Fibroblast of the conjunctiva (primary cell): ENCODE data around the gene KIAA1217.
A peak's percentile ranks its signal among the peaks of the same experiment; 100 is the strongest.
"Not testable (repeated sequence)": the region's sequence is repeated elsewhere in the genome, so short reads cannot be mapped to it uniquely, and the experiment has no call there.

Source experiments
- DNase-seq: peaks from one replicate; pipeline ENCODE4 v3.0.0-alpha.2; 2010; ENCODE audit warnings: low read depth

KIAA1217 gene

DNA sequence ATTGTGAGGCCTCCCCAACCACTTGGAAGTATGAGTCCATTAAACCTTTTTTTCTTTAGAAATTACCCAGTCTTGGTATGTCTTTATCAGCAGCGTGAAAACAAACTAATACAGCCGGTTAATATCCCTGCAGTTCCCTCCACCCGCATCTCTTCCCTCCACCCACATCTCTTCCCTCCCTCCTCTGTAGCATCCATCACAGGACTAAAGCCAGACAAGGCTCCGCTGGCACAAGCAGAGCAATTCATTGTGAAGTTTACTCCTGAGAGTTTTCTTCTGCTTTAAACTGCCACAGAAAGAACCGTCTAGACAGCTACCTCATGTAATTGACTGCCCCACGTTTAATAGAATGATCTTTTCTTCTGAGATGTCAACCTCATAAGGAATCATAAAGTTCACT lies 131.5 kb downstream of the KIAA1217 start:
- DNase-seq = no peak

- no peak for DNase-seq
Measured at GRCh38 chr10:24340883-24341282, 131.9 kb downstream of the KIAA1217 start.

DNA sequence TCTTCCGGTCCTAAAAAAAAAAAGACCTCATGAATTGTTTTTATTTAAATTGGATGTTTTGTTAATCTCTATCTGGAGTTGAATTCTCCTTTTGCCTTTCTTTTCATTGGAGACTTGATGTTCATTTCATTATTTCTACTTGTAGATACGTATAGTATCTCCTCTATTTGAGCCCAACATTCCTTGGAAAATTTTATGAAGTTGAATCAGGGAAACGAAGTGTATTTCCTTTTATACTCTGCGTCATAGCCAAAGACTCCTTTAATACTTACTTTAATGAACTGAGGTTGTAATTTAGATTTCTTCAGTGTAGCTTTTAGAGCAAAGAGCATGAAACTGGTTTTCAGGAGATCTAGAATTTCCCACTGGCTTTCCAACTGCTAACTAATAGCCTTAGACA lies 132.4 kb downstream of the KIAA1217 start:
- no peak for DNase-seq

GRCh38 chr10:24341897-24342296 lies 133.0 kb downstream of the KIAA1217 start:
- no peak for DNase-seq

GRCh38 chr10:24343686-24344085 lies 134.7 kb downstream of the KIAA1217 start:
- no peak for DNase-seq

GRCh38 chr10:24344279-24344678 lies 135.3 kb downstream of the KIAA1217 start:
- DNase-seq = peak; percentile 91

DNA sequence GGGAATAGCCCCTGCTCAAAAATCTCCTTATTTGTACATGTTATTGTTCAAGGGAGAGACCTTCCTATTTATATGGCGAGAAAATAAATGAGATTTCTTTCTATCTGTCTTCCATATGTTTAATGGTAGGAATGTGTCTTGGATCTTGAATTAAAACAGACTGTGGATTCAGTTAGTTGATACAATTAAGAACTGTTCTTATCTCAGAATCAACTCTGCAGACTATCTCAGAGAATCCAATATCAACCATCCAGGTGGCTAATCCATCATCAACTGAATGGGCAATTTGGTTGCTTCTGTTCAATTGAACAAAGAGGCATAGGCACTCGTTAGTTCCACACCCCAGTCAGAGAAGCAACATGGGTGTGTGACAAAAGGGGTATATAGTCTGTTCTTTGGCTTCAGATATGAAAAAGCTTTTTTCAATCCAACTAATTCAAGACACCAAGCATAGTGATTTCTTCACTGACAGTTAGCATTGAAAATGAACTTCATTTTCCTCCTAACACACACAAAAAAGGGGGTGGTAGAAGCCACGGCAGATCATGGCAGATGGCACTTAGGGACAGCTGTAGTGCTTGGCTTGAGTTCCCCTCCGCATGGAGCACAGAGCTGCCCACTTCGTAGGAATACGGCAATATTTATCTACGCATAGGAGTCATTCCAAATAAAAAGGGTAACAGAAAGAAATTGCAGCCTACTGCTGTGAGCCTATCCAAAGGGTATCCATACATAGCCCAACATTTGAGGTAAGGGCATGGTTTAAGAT lies 135.9 kb downstream of the KIAA1217 start:
- no peak for DNase-seq

- DNase-seq = no peak
Measured at GRCh38 chr10:24346877-24347519, 138.1 kb downstream of the KIAA1217 start.

DNA sequence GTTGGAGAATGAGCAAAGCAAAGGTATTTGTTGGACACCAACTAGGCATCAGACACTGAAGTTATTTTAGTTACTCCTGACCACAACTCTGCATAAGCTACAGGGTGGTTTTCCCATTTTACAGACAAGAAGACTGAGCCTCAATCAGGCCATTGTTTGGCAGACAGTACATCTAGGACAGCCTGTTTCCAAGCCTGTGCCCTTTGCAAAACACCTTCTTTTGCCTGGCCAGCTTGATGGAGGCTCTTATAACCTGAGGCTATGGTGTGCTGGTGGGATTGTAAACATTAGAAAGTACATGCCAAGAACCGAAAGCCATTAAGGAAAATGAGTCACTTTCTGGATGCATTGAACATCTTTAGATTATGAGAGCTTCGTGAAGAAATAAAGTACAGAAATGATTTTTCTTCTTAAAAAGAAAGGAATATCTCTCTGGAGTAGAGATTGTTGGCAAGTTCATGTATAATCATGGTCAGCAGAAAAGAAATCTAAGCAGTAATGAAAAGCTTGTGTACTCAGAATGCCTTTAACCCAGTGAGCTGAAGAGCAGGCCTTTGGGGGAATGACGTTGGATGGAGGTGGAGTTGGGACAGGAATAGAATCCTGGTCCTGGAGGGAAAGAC lies 140.6 kb downstream of the KIAA1217 start:
- DNase-seq = peak; percentile 63

GRCh38 chr10:24350070-24350921 lies 141.4 kb downstream of the KIAA1217 start:
- no peak for DNase-seq

GRCh38 chr10:24350922-24351225 lies 141.9 kb downstream of the KIAA1217 start:
- not testable (repeated sequence) for DNase-seq

DNA sequence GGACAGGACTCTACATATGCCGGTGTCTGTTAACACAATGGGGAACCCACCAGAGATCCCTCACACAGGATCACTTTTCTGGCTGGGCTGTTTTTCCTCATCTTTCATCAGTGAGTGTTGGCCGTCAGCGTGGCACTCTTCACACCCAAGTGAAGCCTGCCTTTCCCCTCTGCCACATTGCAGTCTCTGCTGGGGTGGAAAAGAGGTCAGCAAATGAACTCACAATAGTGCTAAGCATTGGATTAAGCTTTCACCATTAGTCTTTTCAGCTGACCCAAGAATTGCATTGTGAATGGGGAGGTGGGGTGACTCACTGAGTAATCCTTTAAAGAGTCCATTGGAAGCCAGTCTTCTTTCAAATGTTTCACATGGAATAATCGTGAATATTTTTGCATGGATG lies 143.0 kb downstream of the KIAA1217 start:
- DNase-seq = no peak

DNA sequence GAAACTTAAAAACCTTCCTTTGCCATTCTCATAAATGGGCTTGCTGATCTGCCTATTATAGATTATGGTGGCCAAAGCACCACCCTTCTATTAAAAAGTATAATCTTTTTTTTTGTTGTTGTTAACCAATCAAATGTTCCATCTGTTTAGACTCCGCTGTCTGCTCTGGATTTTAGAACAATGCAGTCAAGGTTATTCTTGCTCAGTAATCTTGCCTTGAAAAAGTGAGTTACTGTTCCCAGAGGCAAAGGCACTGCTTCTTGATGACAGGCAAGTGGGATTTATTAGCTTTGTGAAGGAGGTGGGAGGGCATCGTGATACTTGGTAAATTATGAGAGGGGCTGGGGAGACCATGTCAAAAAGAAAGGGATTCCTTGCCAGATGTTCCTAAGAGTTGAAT lies 143.5 kb downstream of the KIAA1217 start:
- no peak for DNase-seq

DNA sequence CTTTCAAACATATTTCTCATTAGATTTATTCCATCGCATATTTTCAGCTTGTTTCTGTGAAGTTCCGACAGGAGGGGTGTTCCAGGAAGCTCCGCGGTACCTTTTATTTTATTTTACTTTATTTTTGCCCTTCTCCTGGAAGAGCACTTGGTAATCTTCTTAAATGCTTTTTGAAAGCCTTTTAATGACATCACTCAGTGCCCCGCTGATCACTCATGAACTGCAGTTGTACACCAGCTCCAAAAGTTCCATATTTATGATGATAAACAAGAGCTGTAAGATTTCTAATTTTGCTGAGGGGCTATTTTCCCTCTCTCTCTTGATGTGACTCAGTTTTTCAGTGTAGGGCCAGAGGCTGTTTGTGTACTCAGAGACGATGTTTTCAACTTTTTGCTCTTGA lies 144.4 kb downstream of the KIAA1217 start:
- DNase-seq = no peak

GRCh38 chr10:24355056-24355688 lies 146.2 kb downstream of the KIAA1217 start:
- no peak for DNase-seq

DNA sequence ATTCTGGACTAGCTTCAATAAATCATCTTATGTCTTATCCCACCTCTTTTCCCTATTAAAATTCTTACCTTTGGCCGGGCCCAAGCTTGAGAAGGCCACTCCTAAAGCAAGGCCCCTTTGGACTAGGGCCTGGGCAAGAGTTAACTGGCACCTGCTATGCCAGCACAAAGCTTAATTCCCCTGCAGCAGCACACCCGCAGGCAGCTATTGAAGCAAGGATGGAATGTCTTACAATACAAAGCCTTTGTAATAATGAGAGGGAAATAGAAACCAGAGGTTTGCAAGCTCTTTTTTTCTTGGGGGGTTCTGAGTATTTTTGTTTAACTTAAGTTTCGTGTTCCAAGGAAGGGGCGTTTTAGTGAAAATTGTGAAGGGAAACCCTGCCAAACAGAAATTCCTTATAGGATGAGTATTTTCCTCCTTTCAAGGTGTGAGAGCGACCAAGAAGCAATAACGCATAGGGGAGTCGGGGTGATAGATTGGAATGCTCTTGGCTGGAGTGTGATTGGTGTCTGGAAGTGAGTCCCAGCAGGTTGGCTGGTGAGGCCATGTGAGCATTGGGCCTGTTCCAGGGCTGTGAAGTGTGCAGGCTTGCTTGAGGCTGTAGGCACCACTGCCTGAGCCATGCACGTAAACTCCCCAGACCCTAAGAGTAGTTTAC lies 148.5 kb downstream of the KIAA1217 start:
- DNase-seq = no peak

DNA sequence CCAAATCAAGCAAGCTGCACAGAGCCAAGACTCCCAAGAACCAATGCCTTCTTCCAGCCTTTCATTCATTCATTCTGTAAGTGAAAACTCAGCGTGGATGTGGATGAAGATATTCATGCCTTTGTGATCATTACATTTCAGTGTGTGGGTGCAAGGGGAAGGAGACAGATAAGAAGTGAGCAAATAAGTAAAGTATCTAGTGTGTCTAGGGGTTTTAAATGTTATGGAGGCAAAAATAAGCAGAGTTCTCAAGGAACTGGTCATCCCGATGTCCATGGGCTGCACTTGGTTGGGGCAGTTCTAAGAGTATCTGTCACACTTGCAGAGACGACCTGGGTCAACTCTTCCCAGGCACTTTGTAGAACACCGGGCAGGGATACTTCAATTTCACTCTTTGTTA lies 149.1 kb downstream of the KIAA1217 start:
- no peak for DNase-seq

DNA sequence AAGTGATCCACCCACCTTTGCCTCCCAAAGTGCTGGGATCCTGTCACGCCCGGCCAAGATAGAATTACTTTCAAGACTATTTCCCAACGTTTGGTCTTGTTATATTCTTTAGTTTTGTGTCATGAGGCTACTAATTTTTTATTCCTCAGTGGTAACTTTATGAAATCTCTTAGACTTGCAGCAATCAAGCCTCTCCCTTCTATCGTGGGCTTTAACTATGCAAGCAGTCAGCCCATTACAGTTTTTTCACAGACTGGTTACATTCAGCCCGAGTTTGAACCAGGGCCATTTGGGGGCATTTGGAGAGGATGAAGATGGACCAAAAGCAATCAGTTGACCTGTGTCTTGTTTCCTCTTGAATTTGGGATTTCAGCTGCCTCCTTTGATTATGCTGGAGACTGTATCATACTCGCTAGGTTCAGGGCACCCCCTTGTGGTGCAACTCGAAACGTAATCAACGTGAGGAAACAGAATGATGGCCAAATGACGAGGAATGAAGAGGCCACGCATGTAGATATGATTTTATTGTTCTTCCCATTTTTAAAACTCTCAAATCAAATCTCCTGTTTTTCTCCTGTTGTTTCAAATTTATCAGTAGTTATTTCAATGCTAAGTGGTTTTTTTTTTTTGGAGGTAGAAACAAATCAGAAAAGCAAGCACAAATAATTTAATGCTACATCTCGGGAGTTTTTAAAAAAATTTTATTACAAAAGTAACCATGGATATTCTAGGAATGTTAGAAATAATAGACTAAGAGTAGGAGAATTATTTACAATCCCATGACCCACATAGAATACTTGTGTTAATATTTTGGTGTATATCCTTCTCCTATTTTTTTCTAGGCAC lies 151.6 kb downstream of the KIAA1217 start:
- DNase-seq = peak; percentile 65

DNA sequence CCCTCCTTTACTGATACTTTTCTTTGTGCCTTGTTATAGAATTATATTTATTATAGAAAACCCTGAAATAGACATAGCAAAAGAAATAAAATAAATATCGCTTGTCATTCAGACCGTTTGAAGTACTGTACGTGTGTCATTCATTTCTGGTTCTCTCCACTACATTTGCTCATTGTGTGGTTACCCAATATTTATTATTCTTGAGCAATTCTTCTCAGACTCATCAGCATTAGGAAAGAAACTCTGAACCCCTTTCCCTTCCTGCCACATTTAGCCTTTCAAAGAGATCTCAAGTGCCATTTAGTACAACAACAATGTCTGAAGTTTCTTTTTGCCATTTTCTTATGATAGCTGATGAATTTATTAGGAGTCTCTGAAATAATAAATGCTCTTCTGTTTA lies 154.1 kb downstream of the KIAA1217 start:
- no peak for DNase-seq

GRCh38 chr10:24367688-24368087 lies 158.8 kb downstream of the KIAA1217 start:
- DNase-seq = no peak

GRCh38 chr10:24370877-24371276 lies 161.9 kb downstream of the KIAA1217 start:
- no peak for DNase-seq
